Heart left ventricle (tissue), 16 donors: ENCODE measurements around the gene CCDC190. TPM values are rescaled to one million over a fixed set of nuclear protein-coding genes. Genes with fewer than 3 reads are reported as not detected.
A peak's percentile ranks its signal among the peaks of the same experiment; 100 is the strongest.
"Not testable (repeated sequence)": the region's sequence is repeated elsewhere in the genome, so short reads cannot be mapped to it uniquely, and the experiment has no call there.

Experiments
- ATAC-seq, 4 donors: fragments of 200-7000 bp; cut with Tn5 transposase; one replicate each; pipeline ENCODE4 v1.9.1; 2020 to 2022; ENCODE audit warnings: moderate library complexity in 4 of 4, mild to moderate bottlenecking in 3 of 4, moderate number of reproducible peaks in 1 of 4
- DNase-seq, 5 donors: peaks; one replicate each; pipeline ENCODE4 v3.0.0-alpha.2; 2020
- H3K27ac ChIP-seq, 12 donors: fragments of 200-600 bp; sonication (generic) in 4 of 12; one replicate each; pipeline versions ENCODE4 v1.5.0 to v1.8.0; 2016 to 2022; ENCODE audit warnings: mild to moderate bottlenecking in 2 of 12
- H3K27me3 ChIP-seq, 9 donors: fragments of 200-600 bp; sonication (generic) in 2 of 9; one replicate each; pipeline versions ENCODE4 v1.5.1 to v1.8.0; 2016 to 2022; ENCODE audit warnings: mild to moderate bottlenecking in 3 of 9
- H3K36me3 ChIP-seq, 9 donors: fragments of 200-600 bp; sonication (generic) in 2 of 9; one replicate each; pipeline versions ENCODE4 v1.5.0 to v1.8.0; 2018 to 2022; ENCODE audit warnings: mild to moderate bottlenecking in 2 of 9
- H3K4me1 ChIP-seq, 12 donors: fragments of 200-600 bp; sonication (generic) in 4 of 12; one replicate each; pipeline versions ENCODE4 v1.5.0 to v1.8.0; 2016 to 2022; ENCODE audit warnings: mild to moderate bottlenecking in 3 of 12
- H3K4me3 ChIP-seq, 12 donors: fragments of 200-600 bp; sonication (generic) in 4 of 12; one replicate each; pipeline versions ENCODE4 v1.5.0 to v1.8.0; 2017 to 2022; ENCODE audit warnings: mild to moderate bottlenecking in 9 of 12, moderate library complexity in 4 of 12
- H3K9me3 ChIP-seq, 12 donors: fragments of 200-600 bp; sonication (generic) in 4 of 12; one replicate each; pipeline versions ENCODE4 v1.5.0 to v1.8.0; 2016 to 2022; ENCODE audit warnings: mild to moderate bottlenecking in 1 of 12
- CTCF ChIP-seq, 12 donors: fragments of 200-600 bp; sonication (generic) in 4 of 12; IDR thresholded peaks; one replicate each; pipeline versions ENCODE4 v1.5.0 to v1.8.0; 2018 to 2022; ENCODE audit warnings: antibody characterized with exemption in 12 of 12, mild to moderate bottlenecking in 5 of 12
- POLR2A ChIP-seq, 2 donors: fragments of 450-650 bp; IDR thresholded peaks; one replicate each; pipeline ENCODE4 v1.6.1; 2017; ENCODE audit warnings: antibody characterized with exemption in 2 of 2, mild to moderate bottlenecking in 2 of 2, moderate library complexity in 2 of 2
- WGBS, 4 donors: extraction: QIAGEN DNeasy Blood & Tissue Kit in 2 of 4; methylation state at CpG; one replicate each; pipeline versions ENCODE4 v1.1.5 to v1.1.7; 2013 to 2018; 5-methylcytosine and 5-hydroxymethylcytosine counted together
- intact Hi-C, 10 donors: fragments of 100-400 bp; cut with DNase I; formaldehyde crosslinking; loops; one replicate each; pipeline versions ENCODE4 v1.11.1 to v1.14.2; 2022
- polyA plus RNA-seq, 2 donors: library from polyadenylated mRNA; stranded (reverse); fragments of 200-250 nt; gene quantifications; one replicate each; pipeline ENCODE4 v1.2.3, GENCODE V29; 2013
- total RNA-seq, 9 donors: library from RNA; depleted of rRNA in 2 of 9; stranded (reverse); fragments of >200 nt in 2 of 9; fragmentation: NEBNext Ultra II Directional in 3 of 9; extraction: Animal tissue kit (Norgen Biotek cat#: 25700) in 3 of 9; gene quantifications; one replicate each; pipeline versions ENCODE4 v1.1.0 to v1.2.4, GENCODE V29; 2016 to 2023
- donor health status: ischemic (EF 13 %, LVEDD 7.1; RV severe dilation, severe dysfunction).
- donor health status: healthy with polysubstance abuse.
- donor health status: DM: no; HTN: yes; CAD: no.
- donor health status: DM: no; HTN: no; CAD: no.
- donor health status: ischemic (EF 25% LVEDD 6.9; RV normal size, moderate dysfunction).
- donor health status: ischemic (EF 25% LVEDD 5.7; RV mildly dilated, moderate dysfunction).
- donor health status: healthy.
- donor health status: DM: yes; HTN: yes; CAD: no.
- donor health status: ischemic (EF 35%, LVEDD 5.7; RV mildly dilated, moderate dysfunction).
- donor health status: nonischemic (EF 11% LVEDD 7.7; RV severe dilation, severe dysfunction).
- donor health status: DM: yes; HTN: yes; CAD: no.
- donor health status: PGD.
- donor health status: ischemic (EF 29% LVEDD 5.4; RV normal size, mild dysfunction).
- donor health status: nonischemic (EF 23%, LVEDD 6.1; RV moderate dilation, normal function).

The CCDC190 gene
- total and polyA plus RNA-seq, 11 donors = 0.06 to 1.2 (median 0.32) TPM; not detected in 3

GRCh38 chr1:162873671-162874666 lies 13.0 kb upstream of the CCDC190 start:
- Histone ChIP-seq H3K9me3 (peaks cover 0 to 19% (median 4%) of the 10 kb centered on the region in 12 donors), H3K4me1 (no peaks in the 10 kb centered on the region), H3K27ac (no peak overlapping the region), H3K36me3 (no peaks in the 10 kb centered on the region), H3K27me3 (peaks cover 0 to 6% (median 0%) of the 10 kb centered on the region in 9 donors), H3K4me3 (no peak overlapping the region)
- intact Hi-C loops = loop anchor here in 2 of 10 donors (5.0 to 10.0 kb wide), 2 partner anchors 191 to 193 kb away; partner anchors contain the start of gene RGS4 (in 2 of the 2)
- 71 to 80% (median 75%) methylated on average over 8 of the region's 8 CpGs for WGBS, 4 donors
- TF ChIP-seq POLR2A (IDR thresholded peaks at IDR 0.05) (no peak), CTCF (IDR thresholded peaks at IDR 0.05) (peak in 2 of 12 donors; percentile 11 to 16)
- no peak for DNase-seq
- ATAC-seq = no peak

GRCh38 chr1:162872981-162873380 lies 12.0 kb upstream of the CCDC190 start:
- 48 to 64% (median 59%) methylated on average over 3 of the region's 3 CpGs for WGBS, 4 donors
- intact Hi-C loops = loop anchor here in 2 of 10 donors (5.0 to 10.0 kb wide), 2 partner anchors 192 to 194 kb away; partner anchors contain the start of gene RGS4 (in 2 of the 2)

GRCh38 chr1:162871417-162871816 lies 10.4 kb upstream of the CCDC190 start:
- not testable (repeated sequence) for ATAC-seq, H3K27me3 ChIP-seq, H3K36me3 ChIP-seq, H3K4me1 ChIP-seq, DNase-seq, H3K27ac ChIP-seq, H3K4me3 ChIP-seq
- 50 to 64% (median 57%) methylated on average over 1 of the region's 1 CpG for WGBS, 4 donors
- intact Hi-C loops = loop anchor here in 2 of 10 donors (5.0 to 10.0 kb wide), 2 partner anchors 193 to 196 kb away; partner anchors contain the start of gene RGS4 (in 2 of the 2)
- peaks cover 0 to 19% (median 4%) of the 10 kb centered on the region in 12 donors for H3K9me3 ChIP-seq

More at GRCh38 chr1:162872981-162873380, 12.0 kb upstream of the CCDC190 start:
- TF ChIP-seq POLR2A (IDR thresholded peaks at IDR 0.05) = no peak
- H3K4me3 ChIP-seq = no peak overlapping the region
- H3K36me3 ChIP-seq = no peaks in the 10 kb centered on the region
- peaks cover 0 to 19% (median 4%) of the 10 kb centered on the region in 12 donors for H3K9me3 ChIP-seq
- H3K4me1 ChIP-seq = no peaks in the 10 kb centered on the region
- H3K27ac ChIP-seq = no peak overlapping the region
- peaks cover 0 to 6% (median 0%) of the 10 kb centered on the region in 9 donors for H3K27me3 ChIP-seq
- DNase-seq = no peak
- no peak for ATAC-seq

GRCh38 chr1:162868972-162869371 lies 8.0 kb upstream of the CCDC190 start:
- Histone ChIP-seq H3K9me3 (peaks cover 0 to 19% (median 4%) of the 10 kb centered on the region in 12 donors), H3K27ac (no peak overlapping the region), H3K4me3 (no peak overlapping the region), H3K27me3 (peaks cover 0 to 4% (median 0%) of the 10 kb centered on the region in 9 donors), H3K4me1 (no peaks in the 10 kb centered on the region), H3K36me3 (no peaks in the 10 kb centered on the region)
- intact Hi-C loops = loop anchor here in 2 of 10 donors (1.0 to 5.0 kb wide), 2 partner anchors 18 to 453 kb away; partner anchors contain the start of gene NUF2 (in 1 of the 2)
- WGBS, 4 donors = 83 to 91% (median 89%) methylated on average over 1 to 5 of the region's 5 CpGs
- ATAC-seq (no peak), DNase-seq (no peak)
- no peak for TF ChIP-seq POLR2A (IDR thresholded peaks at IDR 0.05)
- no peak for TF ChIP-seq CTCF (IDR thresholded peaks at IDR 0.05)

- 34 to 39% (median 36%) methylated on average over 5 of the region's 5 CpGs for WGBS, 4 donors
- no peak for TF ChIP-seq CTCF (IDR thresholded peaks at IDR 0.05)
- no peak for TF ChIP-seq POLR2A (IDR thresholded peaks at IDR 0.05)
- Histone ChIP-seq H3K4me1 (peaks cover 0 to 16% (median 0%) of the 10 kb centered on the region in 12 donors), H3K9me3 (no peaks in the 10 kb centered on the region), H3K4me3 (no peak overlapping the region), H3K27me3 (peaks cover 0 to 4% (median 0%) of the 10 kb centered on the region in 9 donors), H3K36me3 (no peaks in the 10 kb centered on the region), H3K27ac (peak overlapping the region in 7 of 12 donors; percentile 1 to 52 (median 38))
- DNase-seq (no peak), ATAC-seq (no peak)
- intact Hi-C loops = no loop called here
Measured at GRCh38 chr1:162861625-162862024, 650 bp upstream of the CCDC190 start.
